ENCODE results near the gene RAB34.

The RAB34 gene

DNA sequence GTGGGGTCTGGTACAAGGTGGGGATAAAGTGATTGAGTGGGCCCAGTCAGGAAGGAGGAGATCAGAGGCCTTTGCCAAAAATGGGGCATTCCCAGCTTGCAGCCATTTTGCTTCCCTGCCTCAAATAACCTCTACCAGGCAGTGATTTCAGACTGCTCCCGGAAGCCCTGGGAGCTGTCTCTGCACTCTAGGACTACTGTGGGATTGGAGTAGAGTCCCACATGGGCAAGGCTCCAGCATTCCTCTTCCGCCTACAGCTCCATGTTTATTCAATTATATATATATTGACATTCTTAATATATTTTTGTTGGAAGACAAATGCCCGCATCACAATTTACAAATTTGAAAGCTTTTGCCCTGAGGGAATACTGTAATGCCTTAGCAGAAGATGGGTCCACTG lies 42.2 kb downstream of the RAB34 start:
- DNase-seq = no peak

DNA sequence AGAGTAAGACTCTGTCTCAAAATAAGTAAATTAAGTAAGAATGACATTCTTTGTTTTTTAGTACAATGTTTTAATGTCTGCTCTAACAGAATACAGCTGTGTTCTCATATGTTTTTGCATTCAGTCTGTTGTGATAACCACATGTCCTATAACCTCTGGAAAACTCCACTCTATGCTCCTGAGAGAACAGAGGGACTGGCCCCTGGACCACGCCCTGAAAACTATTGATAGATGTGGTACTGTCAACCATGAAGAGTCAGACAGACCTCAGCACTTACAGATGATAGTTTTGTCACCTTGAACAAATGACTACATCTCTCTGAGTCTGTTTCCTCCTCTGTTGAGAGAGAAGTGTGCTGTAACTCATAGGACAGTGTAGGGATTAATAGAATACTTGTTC lies 47.8 kb downstream of the RAB34 start:
- DNase-seq = no peak

DNA sequence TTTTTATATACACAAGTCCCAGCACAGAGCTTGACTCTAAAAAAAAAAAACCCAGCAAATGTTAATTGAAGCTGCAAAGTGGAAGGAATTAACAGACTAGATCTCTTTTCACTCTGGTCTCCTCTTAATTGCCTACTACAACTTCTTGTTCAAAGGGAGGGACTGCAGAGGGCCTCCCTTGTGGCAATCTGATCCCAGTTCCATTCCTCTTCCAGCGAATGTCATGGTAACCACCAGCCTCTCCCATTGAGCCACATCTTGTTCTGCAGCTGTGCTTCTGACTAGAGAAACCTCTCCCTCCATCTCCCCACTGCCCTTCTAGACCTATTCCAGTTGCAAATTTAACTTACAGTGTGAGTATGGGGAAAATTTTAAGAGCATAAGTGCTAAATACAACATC lies 49.8 kb downstream of the RAB34 start:
- DNase-seq = no peak

DNA sequence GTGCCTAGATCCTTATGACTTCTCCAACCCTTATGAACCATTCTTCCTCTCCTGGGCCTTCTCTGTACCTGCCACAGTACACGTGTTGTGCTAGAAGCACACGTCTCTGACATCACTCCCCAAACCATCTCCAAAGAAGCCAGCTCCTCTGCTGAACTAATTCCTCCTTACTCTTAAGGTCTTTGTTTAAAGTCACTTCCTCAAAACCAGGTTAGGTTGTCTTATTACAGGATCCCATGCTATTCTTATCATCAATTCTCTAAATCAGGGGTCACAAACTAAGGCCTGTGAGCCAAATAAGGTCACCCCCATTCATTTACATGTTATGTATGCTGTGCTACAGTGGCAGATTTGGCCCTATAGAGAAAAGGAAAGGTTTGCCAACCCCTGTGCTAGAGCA lies 51.7 kb downstream of the RAB34 start:
- DNase-seq = no peak

Data from suppressor macrophage treated with lipopolysaccharide for 4 hours (primary cell).